ENCODE results near the gene FHOD3. TPM values are rescaled to one million over a fixed set of nuclear protein-coding genes. Genes with fewer than 3 reads are reported as not detected.

The FHOD3 gene
- total and polyA plus RNA-seq, 9 of the 15 experiments (the other 6 are each of a cell fraction or from before 2014, with no cell fraction given): 0.11 TPM; not detected in 8

- no peak overlapping the region for H2AFZ ChIP-seq (ENCODE audit: low read depth, low read length)
- ChIA-PET POLR2A (no interaction called here), CTCF (ENCODE audit: low intra/inter-chr PET ratio) (no interaction called here)
- no peaks in the 10 kb centered on the region for H3K79me2 ChIP-seq (ENCODE audit: control insufficient read depth, insufficient read depth, low read length)
- ATAC-seq (peak; percentile 31), FAIRE-seq (no peak), DNase-seq (ENCODE audit: extremely low read depth in 1 of 4, low spot score in 3 of 4) (no peak)
- peaks cover 6 to 25% of the 10 kb centered on the region in 2 experiments; a peak in 3 of 5 replicates for H3K27me3 ChIP-seq (ENCODE audit: control insufficient read depth in 2 of 2, insufficient read depth in 2 of 2, low read length in 2 of 2)
- in situ Hi-C loops (cut with MboI): no loop called here
- H4K20me1 ChIP-seq (replicated peaks; ENCODE audit: control insufficient read depth, insufficient read depth, low read length): 0 out of 2 replicates have a peak, but pooled peaks cover 4% of the 10 kb centered on the region
- no TSS peak for BruUV-seq (replicated peaks)
- no peaks in the 10 kb centered on the region for H3K4me1 ChIP-seq (replicated peaks in 1 of 2; ENCODE audit: control insufficient read depth in 2 of 2, insufficient read depth in 2 of 2, low read length in 2 of 2)
- H3K9me3 ChIP-seq (replicated peaks; ENCODE audit: control insufficient read depth, insufficient read depth, low read depth, low read length): no peaks in the 10 kb centered on the region
- H3K36me3 ChIP-seq (ENCODE audit: control insufficient read depth, insufficient read depth, low read length): no peaks in the 10 kb centered on the region
- no peak overlapping the region for H3K4me2 ChIP-seq (ENCODE audit: insufficient read depth, low read length)
- H3K4me3 ChIP-seq: no peak overlapping the region
- 2% methylated on average over 10 of the region's 10 CpGs for WGBS (ENCODE audit: insufficient coverage, low coverage, missing lambda C conversion rate)
- no peak overlapping the region for H3K27ac ChIP-seq (ENCODE audit: extremely low read depth, low read depth, low read length)
- H3K9ac ChIP-seq (ENCODE audit: insufficient read depth in 1 of 2, low read depth in 2 of 2, low read length in 2 of 2): no peak overlapping the region
- TF ChIP-seq NFIC (IDR thresholded peaks at IDR 0.05): peak; percentile 53
- no peak for TF ChIP-seq RBFOX2 (IDR thresholded peaks at IDR 0.05; ENCODE audit: low read depth, low read length)
- H3K9me1 ChIP-seq (ENCODE audit: control insufficient read depth, insufficient read depth, low read length): no peaks in the 10 kb centered on the region
- intact Hi-C loops (cut with micrococcal nuclease): no loop called here
These were observed 297.7 kb downstream of the FHOD3 start for GRCh38 chr18:36595046-36595817.

- BruUV-seq (replicated peaks): no TSS peak
- Histone ChIP-seq H3K27me3 (ENCODE audit: control insufficient read depth in 2 of 2, insufficient read depth in 2 of 2, low read length in 2 of 2) (peaks cover 6 to 25% of the 10 kb centered on the region in 2 experiments; a peak in 3 of 5 replicates), H4K20me1 (replicated peaks; ENCODE audit: control insufficient read depth, insufficient read depth, low read length) (0 out of 2 replicates have a peak, but pooled peaks cover 4% of the 10 kb centered on the region), H2AFZ (ENCODE audit: low read depth, low read length) (no peak overlapping the region), H3K79me2 (ENCODE audit: control insufficient read depth, insufficient read depth, low read length) (no peaks in the 10 kb centered on the region), H3K4me3 (no peak overlapping the region), H3K4me1 (replicated peaks in 1 of 2; ENCODE audit: control insufficient read depth in 2 of 2, insufficient read depth in 2 of 2, low read length in 2 of 2) (no peaks in the 10 kb centered on the region), H3K36me3 (ENCODE audit: control insufficient read depth, insufficient read depth, low read length) (no peaks in the 10 kb centered on the region), H3K4me2 (ENCODE audit: insufficient read depth, low read length) (no peak overlapping the region), H3K9ac (ENCODE audit: insufficient read depth in 1 of 2, low read depth in 2 of 2, low read length in 2 of 2) (no peak overlapping the region), H3K27ac (ENCODE audit: extremely low read depth, low read depth, low read length) (no peak overlapping the region), H3K9me1 (ENCODE audit: control insufficient read depth, insufficient read depth, low read length) (no peaks in the 10 kb centered on the region), H3K9me3 (replicated peaks; ENCODE audit: control insufficient read depth, insufficient read depth, low read depth, low read length) (no peaks in the 10 kb centered on the region)
- in situ Hi-C loops (cut with MboI) (no loop called here), intact Hi-C loops (cut with micrococcal nuclease) (no loop called here)
- DNase-seq (ENCODE audit: extremely low read depth in 1 of 4, low spot score in 3 of 4): no peak
- FAIRE-seq: no peak
- POLR2A ChIA-PET: no interaction called here
- CTCF ChIA-PET (ENCODE audit: low intra/inter-chr PET ratio): no interaction called here
- no peak for ATAC-seq
- WGBS (ENCODE audit: insufficient coverage, low coverage, missing lambda C conversion rate): 6% methylated on average over 6 of the region's 6 CpGs
- TF ChIP-seq GTF2B (IDR thresholded peaks at IDR 0.05; ENCODE audit: extremely low read depth, insufficient read length): no peak
- TF ChIP-seq RCOR1 (IDR thresholded peaks at IDR 0.05; ENCODE audit: borderline replicate concordance in 1 of 2, low read depth in 2 of 2, low read length in 2 of 2): no peak
- TF ChIP-seq THRA (IDR thresholded peaks at IDR 0.05): no peak
- no peak for TF ChIP-seq CXXC5 (CRISPR knock-in tag; IDR thresholded peaks at IDR 0.05)
- no peak for TF ChIP-seq RBM17 (IDR thresholded peaks at IDR 0.05; ENCODE audit: borderline replicate concordance, low read depth, low read length)
- TF ChIP-seq NKRF (IDR thresholded peaks at IDR 0.05; ENCODE audit: borderline replicate concordance): no peak
- TF ChIP-seq PHB2 (IDR thresholded peaks at IDR 0.05; ENCODE audit: low read depth): no peak
These were observed 298.3 kb downstream of the FHOD3 start for GRCh38 chr18:36595818-36596215.

All from K562 (cell line).